Brain microvascular endothelial cell (primary cell): ENCODE data around the gene INPP5D.

Experiments
- DNase-seq: peaks from one replicate; pipeline ENCODE4 v3.0.0-alpha.2; 2020
- H3K27ac ChIP-seq: fragments of 250-450 bp; sonication (Bioruptor Pico); 2 replicates; pipeline ENCODE4 v1.5.1; 2020; ENCODE audit warnings: mild to moderate bottlenecking, moderate library complexity
- H3K27me3 ChIP-seq: fragments of 250-450 bp; sonication (Bioruptor Pico); replicated peaks from 2 replicates; pipeline ENCODE4 v1.5.1; 2020; ENCODE audit warnings: mild to moderate bottlenecking
- H3K36me3 ChIP-seq: fragments of 250-450 bp; sonication (Bioruptor Pico); replicated peaks from 2 replicates; pipeline ENCODE4 v1.5.1; 2020; ENCODE audit warnings: mild to moderate bottlenecking
- H3K4me3 ChIP-seq: 2 replicates; pipeline ENCODE4 v1.5.1; 2011; ENCODE audit warnings: low read depth, mild to moderate bottlenecking, control low read depth, low read length, moderate library complexity
- CTCF ChIP-seq: IDR thresholded peaks from 2 replicates; pipeline ENCODE4 v1.5.1; 2011; ENCODE audit warnings: low read depth, mild to moderate bottlenecking, moderate library complexity, low read length, control low read depth, inconsistent platforms; ENCODE audit errors: missing control alignments
- in situ Hi-C: cut with HindIII; loops from 2 replicates; pipeline ENCODE4 v1.10.0; 2017; ENCODE audit warnings: low sequenced_read_pairs, low pct_ligation_motif_present

Gene INPP5D

GRCh38 chr2:233223059-233223894 lies 163.1 kb downstream of the INPP5D start:
- in situ Hi-C loops, result no loop called here
- no peaks in the 10 kb centered on the region for H3K27me3 ChIP-seq
- H3K27ac ChIP-seq, result no peak overlapping the region
- DNase-seq, result no peak
- H3K4me3 ChIP-seq, result no peak overlapping the region
- TF ChIP-seq CTCF, result no peak
- no peaks in the 10 kb centered on the region for H3K36me3 ChIP-seq

GRCh38 chr2:233225230-233226068 lies 165.3 kb downstream of the INPP5D start:
- H3K4me3 ChIP-seq, result no peak overlapping the region
- in situ Hi-C loops, result loop anchor here (25.0 kb wide), 1 partner anchor 138 kb away; no protein-coding TSS in a partner anchor
- no peaks in the 10 kb centered on the region for H3K36me3 ChIP-seq
- TF ChIP-seq CTCF, result no peak
- no peaks in the 10 kb centered on the region for H3K27me3 ChIP-seq
- DNase-seq, result no peak
- H3K27ac ChIP-seq, result no peak overlapping the region

GRCh38 chr2:233226511-233227031 lies 166.4 kb downstream of the INPP5D start:
- TF ChIP-seq CTCF, result no peak
- H3K36me3 ChIP-seq, result no peaks in the 10 kb centered on the region
- DNase-seq, result no peak
- H3K27ac ChIP-seq, result no peak overlapping the region
- no peak overlapping the region for H3K4me3 ChIP-seq
- H3K27me3 ChIP-seq, result no peaks in the 10 kb centered on the region
- in situ Hi-C loops, result loop anchor here (25.0 kb wide), 1 partner anchor 139 kb away; no protein-coding TSS in a partner anchor

GRCh38 chr2:233227346-233227978 lies 167.3 kb downstream of the INPP5D start:
- TF ChIP-seq CTCF, result no peak
- Histone ChIP-seq H3K36me3 (no peaks in the 10 kb centered on the region), H3K27ac (no peak overlapping the region), H3K4me3 (no peak overlapping the region), H3K27me3 (no peaks in the 10 kb centered on the region)
- no peak for DNase-seq
- in situ Hi-C loops, result loop anchor here (25.0 kb wide), 1 partner anchor 140 kb away; no protein-coding TSS in a partner anchor

- no peak overlapping the region for H3K27ac ChIP-seq
- no peaks in the 10 kb centered on the region for H3K36me3 ChIP-seq
- no peak overlapping the region for H3K4me3 ChIP-seq
- in situ Hi-C loops, result loop anchor here (25.0 kb wide), 1 partner anchor 141 kb away; no protein-coding TSS in a partner anchor
- no peak for TF ChIP-seq CTCF
- no peak for DNase-seq
- H3K27me3 ChIP-seq, result no peaks in the 10 kb centered on the region
Measured at GRCh38 chr2:233228376-233228775, 168.2 kb downstream of the INPP5D start.
